DND-41 (cell line): Measurements from ENCODE around the gene MAP2.

Source experiments
- EZH2 ChIP-seq: IDR thresholded peaks from 3 replicates; pipeline ENCODE4 v1.6.1; 2012; ENCODE audit warnings: borderline replicate concordance, low read depth, mild to moderate bottlenecking, moderate library complexity, low read length, inconsistent platforms; ENCODE audit not compliant: severe bottlenecking
- TF ChIP-seq, protein P1 (sequence below): IDR thresholded peaks from 2 replicates; pipeline ENCODE4 v1.5.1; 2012; ENCODE audit warnings: borderline replicate concordance, low read length, moderate library complexity, mild to moderate bottlenecking; ENCODE audit not compliant: poor library complexity, severe bottlenecking; ENCODE audit errors: extremely low read depth

DNA sequence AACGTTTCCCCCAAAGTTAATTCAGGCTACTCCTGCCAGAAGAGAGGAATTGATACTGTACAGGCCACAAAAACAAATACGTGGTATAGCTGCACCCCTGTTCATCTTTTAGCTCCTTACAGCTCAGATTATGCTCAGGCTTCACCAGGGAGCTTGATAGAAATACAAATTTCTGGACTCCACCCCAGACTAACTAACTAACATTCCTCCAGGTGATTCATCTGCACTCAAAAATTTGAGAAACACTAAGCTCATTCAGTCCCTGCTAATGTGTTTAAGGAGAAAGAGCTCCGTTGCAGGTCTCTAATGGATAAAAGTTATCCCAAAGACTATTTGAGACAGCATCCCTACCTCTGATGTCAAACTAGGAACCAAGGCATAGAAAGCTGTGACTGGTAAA is 311.0 kb downstream of the MAP2 start:
- TF ChIP-seq, protein P1, sequence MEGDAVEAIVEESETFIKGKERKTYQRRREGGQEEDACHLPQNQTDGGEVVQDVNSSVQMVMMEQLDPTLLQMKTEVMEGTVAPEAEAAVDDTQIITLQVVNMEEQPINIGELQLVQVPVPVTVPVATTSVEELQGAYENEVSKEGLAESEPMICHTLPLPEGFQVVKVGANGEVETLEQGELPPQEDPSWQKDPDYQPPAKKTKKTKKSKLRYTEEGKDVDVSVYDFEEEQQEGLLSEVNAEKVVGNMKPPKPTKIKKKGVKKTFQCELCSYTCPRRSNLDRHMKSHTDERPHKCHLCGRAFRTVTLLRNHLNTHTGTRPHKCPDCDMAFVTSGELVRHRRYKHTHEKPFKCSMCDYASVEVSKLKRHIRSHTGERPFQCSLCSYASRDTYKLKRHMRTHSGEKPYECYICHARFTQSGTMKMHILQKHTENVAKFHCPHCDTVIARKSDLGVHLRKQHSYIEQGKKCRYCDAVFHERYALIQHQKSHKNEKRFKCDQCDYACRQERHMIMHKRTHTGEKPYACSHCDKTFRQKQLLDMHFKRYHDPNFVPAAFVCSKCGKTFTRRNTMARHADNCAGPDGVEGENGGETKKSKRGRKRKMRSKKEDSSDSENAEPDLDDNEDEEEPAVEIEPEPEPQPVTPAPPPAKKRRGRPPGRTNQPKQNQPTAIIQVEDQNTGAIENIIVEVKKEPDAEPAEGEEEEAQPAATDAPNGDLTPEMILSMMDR: no peak
- no peak for TF ChIP-seq EZH2
